Right forelimb (tissue), 1 donor: Measurements from ENCODE around the gene MCCC2.
"Not testable (repeated sequence)": the region's sequence is repeated elsewhere in the genome, so short reads cannot be mapped to it uniquely, and the experiment has no call there.

Source experiments
- DNase-seq: peaks from one replicate; pipeline ENCODE4 v3.0.0-alpha.2; 2018

Gene MCCC2

DNA sequence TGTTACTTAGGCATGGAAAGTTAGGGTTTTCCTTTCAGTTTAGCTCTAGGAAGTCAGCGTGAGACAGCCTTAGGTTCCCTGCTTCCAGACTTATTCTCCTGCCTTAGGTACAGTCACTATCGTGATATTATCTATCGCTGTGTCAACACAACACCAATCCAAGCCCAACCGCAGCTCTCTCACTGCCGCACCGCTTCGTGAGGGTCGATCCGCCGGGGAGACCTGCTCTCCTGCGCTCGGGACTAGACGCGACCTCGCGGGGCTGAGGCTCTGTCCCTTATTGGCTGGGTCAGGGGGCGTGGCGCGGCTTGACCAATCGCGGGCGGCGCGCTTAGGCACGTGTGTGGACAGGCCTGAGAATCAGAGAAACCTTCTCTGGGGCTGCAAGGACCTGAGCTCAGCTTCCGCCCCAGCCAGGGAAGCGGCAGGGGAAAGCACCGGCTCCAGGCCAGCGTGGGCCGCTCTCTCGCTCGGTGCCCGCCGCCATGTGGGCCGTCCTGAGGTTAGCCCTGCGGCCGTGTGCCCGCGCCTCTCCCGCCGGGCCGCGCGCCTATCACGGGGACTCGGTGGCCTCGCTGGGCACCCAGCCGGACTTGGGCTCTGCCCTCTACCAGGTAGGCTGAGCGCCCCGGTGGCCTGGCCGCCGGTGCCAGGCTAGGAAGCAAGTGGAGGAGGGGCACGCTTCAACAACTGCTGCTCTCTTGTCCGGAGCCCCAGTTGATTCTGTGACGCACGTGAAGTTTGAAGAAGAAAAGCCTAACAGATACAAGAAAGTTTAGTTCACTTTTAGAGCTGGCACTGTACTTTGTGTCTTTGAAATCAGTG is at the start of gene MCCC2:
Gene MCCC2 (plus strand): TSS at position 400 of the 825 bp plus-strand sequence. CDS start 86 bp downstream, at position 486.
- peak; percentile 96 for DNase-seq

DNA sequence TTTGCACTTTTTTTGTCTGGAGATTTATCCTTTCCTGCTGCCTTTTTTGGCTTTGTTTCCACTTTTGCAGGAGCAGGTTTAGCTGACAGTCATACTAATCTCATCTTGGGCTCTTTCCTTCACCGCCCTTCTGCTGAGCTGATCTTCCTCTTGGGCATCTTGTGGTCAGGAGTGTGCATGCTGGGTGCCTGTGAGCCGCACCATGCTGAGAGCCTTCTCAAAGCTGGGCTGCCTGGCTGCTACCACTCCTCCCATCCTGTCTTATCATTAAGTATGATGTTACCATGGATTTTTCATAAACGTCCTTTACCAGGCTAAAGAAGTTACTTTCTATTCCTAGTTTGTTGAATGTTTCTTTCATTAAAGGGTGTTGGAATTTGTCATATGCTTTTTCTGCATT is 49.5 kb upstream of the MCCC2 start:
- no peak for DNase-seq

DNA sequence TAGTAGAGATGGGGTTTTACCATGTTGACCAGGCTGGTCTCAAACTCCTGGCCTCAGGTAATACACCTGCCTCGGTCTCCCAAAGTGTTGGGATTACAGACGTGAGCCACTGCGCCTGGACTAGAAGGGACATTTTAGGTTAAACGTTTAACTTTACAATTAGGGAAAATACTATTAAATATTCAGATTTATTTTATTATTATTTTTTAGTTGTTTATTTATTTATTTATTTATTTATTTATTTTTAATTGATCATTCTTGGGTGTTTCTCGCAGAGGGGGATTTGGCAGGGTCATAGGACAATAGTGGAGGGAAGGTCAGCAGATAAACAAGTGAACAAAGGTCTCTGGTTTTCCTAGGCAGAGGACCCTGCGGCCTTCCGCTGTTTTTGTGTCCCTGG is 36.3 kb upstream of the MCCC2 start:
- DNase-seq: not testable (repeated sequence)

DNA sequence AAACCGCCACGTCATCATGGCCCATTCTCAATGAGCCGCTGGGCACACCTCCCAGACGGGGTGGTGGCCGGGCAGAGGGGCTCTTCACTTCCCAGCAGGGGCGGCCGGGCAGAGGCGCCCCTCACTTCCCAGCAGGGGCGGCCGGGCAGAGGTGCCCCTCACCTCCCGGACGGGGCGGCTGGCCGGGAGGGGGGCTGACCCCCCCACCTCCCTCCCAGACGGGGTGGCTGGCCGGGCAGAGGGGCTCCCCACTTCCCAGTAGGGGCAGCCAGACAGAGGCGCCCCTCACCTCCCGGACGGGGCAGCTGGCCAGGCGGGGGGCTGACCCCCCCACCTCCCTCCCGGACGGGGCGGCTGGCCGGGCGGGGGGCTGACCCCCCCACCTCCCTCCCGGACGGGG is 35.6 kb upstream of the MCCC2 start:
- not testable (repeated sequence) for DNase-seq

DNA sequence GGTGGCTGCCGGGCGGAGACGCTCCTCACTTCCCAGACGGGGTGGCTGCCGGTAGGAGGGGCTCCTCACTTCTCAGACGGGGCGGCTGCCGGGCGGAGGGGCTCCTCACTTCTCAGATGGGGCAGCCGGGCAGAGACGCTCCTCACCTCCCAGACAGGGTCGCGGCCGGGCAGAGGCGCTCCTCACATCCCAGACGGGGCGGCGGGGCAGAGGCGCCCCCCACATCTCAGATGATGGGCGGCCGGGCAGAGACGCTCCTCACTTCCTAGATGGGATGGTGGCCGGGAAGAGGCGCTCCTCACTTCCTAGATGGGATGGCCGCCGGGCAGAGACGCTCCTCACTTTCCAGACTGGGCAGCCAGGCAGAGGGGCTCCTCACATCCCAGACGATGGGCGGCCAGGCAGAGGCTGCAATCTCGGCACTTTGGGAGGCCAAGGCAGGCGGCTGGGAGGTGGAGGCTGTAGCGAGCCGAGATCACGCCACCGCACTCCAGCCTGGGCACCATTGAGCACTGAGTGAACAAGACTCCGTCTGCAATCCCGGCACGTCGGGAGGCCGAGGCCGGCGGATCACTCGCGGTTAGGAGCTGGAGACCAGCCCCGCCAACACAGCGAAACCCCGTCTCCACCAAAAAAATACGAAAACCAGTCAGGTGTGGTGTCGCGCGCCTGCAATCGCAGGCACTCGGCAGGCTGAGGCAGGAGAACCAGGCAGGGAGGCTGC is 35.0 kb upstream of the MCCC2 start:
- not testable (repeated sequence) for DNase-seq

DNA sequence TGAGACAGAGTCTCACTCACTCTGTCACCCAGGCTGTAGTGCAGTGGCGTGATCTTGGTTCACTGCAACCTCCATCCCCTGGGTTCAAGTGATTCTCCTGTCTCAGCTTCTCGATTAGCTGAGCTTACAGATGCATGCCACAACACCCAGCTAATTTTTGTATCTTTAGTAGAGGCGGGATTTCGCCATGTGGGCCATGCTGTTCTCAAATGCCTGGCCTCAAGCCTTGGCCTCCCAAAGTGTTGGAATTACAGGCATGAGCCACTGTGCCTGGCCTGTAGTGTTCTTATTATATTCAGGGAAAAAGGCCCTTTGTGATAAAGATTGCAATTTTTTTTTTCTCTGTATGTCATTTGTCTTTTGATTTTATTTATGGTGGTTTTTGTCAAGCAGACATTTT is 24.0 kb upstream of the MCCC2 start:
- no peak for DNase-seq

DNA sequence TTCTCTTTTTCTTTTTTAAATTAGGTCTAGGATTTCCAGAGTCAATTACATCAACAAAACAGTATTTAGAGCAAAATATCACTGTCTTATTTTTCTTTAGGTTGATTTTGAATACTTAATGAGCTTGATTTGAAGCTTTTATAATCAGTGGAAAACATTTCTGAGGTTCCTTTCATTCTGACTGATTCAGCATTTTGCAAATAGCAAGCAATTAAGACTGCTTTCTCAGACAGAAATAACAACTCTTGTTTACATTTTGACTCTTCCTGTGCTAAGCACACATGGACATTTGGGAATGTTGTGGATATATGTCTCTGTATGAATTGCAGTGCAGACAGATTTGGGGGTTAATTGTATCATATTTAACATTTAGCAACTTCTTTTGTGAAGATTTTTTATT is 22.2 kb upstream of the MCCC2 start:
- no peak for DNase-seq

DNA sequence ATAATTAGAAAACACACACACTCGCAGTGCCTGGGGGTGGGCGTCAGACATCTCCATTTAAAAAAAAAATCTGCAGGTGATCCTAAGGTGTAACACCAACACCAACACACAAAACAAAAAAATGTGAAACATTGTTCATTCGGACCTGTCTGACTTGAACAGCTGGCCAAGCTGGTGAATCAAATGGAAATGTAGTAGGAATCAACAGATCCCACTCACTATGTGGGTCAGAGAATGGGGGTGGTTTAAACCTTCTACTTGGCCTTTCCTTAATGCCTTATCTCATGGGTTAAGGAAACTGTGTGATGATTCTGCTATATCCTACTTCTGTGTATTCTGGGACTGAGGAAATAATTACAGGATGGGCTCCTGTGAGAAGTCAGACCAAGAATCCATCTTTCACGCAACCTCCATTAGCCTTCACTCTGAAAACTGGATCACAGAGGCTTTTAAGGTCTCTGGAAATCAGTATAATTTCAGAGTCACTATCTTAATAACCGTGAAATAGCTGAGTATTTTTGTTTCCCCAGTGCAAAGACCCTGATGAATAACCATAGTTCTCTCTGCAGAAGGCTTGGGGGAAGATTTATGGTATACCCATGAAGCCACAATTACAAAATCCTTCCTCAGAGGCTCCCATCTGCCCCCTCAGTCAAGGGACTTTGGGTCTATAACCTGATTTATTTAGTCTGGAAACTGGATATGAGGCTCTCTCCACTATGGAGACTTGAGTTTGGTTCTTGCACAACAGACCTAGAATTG is 17.2 kb upstream of the MCCC2 start:
- no peak for DNase-seq

DNA sequence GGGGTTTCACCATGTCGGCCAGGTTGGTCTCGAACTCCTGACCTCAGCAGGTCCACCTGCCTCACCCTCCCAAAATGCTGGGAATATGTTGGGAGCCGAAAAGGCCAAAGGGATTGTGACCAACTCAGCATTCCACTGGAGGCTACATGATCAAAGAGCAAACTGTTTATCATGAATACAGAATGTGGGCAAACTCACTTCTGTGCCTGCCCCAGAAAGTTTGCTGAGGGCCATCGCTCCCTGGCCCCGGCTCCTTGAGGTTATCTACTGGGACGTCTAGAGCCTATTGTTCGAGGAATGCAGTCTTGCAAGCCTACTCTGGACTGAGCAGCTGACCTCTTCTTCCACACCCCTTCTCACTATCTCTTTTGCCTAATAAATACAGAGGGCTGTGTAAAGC is 15.3 kb upstream of the MCCC2 start:
- not testable (repeated sequence) for DNase-seq

DNA sequence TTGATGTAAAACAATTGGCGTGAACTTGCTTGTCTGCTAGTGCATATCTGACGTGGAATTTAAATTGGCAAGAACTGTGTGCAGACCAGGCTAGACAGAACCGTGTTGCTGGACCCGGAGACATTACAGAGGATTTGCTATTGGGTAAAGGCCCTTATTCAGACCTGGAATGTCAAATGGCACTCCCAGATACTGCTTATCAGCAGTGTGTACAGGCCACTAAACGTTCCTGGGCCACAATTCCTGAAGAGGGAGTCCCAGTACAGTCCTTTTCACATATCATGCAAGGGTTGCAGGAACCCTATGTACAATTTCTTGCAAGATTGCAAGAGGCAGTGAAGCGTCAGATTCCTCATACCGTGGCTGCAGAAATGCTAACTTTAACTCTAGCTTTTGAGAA is 13.5 kb upstream of the MCCC2 start:
- no peak for DNase-seq

DNA sequence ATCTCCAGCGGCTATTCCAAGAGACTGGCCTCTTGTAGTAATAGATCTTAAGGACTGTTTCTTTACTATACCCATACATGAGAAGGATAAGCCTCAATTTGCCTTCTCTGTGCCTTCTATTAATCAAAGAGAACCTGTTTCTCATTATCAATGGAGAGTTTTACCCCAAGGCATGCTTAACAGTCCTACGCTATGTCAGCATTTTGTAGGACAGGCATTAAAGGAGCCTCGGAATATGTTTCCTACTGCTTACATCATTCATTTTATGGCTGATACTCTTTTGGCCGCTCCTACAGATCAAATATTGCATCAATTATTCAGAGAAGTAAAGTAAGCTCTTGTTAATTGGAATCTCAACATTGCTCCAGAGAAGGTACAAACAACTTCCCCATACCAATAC is 11.6 kb upstream of the MCCC2 start:
- DNase-seq: not testable (repeated sequence)

DNA sequence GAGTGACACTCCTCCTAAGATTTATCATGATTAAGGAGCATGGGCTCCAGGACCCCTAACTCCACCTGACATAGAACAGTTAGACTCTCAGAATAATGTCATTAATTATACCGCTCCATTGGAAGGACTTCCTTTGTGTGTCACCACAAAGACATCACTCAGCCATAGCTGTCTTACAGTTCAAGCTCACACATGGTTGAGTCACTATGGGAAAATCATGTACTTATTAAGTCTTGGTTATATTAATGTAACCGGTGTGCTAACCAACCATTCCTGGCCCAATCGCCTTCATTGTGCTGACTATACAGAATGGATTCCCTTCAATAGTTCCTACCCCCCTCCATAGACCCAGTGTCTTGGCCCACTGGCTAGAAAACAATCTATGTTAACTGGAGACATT is 10.9 kb upstream of the MCCC2 start:
- no peak for DNase-seq

DNA sequence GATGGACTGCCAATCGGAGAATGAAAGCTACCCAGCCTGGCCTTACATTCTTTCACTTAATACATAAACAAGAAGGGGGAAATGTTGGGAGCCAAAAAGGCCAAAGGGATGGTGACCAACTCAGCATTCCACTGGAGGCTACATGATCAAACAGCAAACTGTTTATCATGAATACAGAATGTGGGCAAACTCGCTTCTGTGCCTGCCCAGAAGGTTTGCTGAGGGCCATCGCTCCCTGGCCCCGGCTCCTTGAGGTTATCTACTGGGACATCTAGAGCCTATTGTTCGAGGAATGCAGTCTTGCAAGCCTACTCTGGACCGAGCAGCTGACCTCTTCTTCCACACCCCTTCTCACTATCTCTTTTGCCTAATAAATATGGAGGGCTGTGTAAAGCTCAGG is 9.3 kb upstream of the MCCC2 start:
- not testable (repeated sequence) for DNase-seq

DNA sequence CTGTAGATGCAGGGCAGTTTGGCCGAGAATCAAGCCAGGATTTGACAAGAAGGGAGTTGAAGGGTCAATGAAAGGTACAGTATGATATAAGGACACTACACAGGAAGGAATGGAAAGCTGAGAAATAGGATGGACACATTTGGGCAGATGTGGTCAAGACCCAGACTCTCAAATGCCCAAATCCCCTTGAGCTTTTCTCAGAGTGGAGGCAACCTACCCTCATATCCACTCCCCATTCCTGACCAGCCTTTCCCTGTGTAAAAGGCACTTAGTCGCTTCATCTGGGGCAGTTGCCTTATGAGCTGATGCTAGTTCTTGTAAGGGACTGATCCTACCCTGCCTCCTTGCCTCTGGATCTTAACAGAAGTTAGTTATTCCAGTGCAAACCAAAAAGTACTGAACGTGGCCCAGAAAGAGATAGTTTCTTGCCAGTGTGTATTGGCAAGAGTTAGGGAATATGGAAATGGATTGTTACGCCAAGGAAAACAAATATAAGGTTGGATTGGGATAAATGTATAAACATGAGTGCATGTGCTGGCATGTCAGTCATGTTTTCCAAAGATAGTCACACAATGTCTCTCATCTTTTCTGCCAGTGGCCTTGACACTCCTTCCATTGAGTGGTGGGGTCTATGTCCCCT is 4.1 kb upstream of the MCCC2 start:
- no peak for DNase-seq

DNA sequence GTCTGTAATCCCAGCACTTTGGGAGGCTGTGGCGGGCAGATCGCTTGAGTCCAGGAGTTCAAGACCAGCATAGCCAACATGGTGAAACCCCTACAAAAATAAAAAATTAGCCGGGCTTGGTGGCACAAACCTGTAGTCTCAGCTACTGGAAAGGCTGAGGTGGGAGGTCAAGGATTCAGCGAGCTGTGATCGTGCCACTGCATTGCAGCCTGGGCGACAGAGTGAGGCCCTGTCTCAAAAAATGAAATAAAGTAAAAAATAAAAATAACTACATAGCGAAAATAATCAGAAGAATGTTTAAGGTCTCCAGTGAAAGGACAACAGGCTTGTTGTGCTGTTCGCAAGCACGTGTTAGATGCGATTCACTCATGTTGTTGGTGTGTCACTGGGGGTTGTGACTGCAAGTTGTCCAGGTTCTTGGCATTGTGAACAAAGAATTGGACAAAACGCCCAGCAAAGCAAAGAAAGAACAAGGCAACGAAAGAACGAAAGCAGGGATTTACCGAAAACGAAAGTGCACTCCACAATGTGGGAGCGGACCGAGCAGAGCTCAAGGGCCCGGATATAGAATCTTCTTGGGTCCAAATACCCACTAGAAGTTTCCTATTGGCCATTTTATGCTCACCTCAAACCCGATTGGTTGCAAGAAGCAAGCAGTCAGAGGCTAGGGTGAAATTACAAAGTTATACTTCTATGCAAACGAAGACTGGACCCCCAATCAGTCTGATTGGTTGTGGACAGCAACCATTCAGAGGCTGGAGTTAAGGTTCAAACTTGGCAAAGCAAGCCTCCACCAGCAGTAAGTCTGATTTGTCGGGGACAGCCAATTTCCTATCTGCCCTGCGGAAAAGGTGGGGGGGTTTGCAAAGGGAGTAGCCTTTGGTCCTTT is 844 bp upstream of the MCCC2 start:
- no peak for DNase-seq

DNA sequence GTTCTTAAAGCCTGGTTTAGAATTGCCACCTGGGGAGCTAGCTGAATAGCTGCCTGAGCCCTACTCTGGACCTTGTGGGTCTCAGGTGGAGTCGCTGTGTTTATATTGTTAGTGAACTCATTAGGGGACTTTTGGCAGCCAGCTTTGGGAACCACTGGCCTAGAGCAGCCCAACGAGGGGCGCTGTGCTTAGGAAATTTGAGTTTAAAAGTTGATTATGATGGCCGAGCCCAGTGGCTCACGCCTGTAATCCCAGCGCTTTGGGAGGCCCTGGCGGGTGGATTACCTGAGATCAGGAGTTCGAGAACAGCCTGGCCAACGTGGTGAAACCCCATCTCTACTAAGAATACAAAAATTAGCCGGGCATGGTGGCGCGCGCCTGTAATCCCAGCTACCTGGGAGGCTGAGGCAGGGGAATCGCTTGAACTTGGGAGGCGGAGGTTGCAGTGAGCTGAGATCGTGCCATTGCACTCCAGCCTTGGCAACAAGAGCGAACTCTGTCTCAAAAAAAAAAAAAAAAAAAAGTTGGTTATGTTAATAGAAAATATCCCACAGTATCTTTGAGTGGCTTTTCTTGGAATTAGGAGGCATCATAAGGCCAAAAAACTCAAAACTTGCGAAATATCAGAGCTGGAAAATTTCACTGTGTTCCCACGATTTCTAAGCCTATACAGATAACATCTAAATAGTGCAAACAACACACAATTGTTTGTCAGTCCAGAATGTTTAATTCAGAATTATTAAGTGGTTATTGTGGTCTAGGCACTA is 809 bp downstream of the MCCC2 start:
- no peak for DNase-seq

DNA sequence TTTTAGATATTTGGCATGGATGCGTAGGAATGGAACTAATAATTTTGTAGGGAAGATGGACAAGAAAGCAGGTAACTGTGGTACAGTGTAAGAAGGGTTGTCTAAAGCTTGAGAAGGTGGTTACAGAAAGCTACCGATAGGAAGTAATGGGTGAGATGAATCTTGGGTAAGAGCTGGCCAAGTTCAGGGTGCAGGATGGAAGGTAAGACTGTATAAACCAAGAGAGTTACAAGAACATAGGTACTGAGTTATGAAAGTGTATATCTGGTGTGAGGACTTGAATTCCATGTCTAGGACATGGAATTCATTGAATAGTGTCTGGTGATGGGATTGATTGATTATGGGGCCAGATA is 1.4 kb downstream of the MCCC2 start:
- DNase-seq: no peak

DNA sequence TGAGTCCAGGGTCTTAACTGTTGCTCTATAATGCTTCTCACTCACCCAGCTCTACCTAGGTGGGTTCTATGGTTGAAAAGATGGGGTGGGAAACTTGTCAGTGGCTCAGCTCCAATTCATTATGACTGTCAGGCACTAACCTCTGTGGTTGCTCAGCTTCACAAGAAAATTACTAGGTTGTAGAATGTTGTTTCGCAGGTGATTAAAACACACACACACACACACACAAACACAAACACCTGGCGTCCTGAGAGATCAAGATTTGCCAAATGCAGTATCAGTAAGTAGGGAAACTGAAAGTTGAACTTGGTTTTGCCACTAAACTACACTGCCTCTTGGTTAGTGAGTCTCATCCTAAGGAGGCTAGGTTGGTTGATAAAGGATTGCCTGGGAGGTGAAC is 2.8 kb downstream of the MCCC2 start:
- DNase-seq: no peak

DNA sequence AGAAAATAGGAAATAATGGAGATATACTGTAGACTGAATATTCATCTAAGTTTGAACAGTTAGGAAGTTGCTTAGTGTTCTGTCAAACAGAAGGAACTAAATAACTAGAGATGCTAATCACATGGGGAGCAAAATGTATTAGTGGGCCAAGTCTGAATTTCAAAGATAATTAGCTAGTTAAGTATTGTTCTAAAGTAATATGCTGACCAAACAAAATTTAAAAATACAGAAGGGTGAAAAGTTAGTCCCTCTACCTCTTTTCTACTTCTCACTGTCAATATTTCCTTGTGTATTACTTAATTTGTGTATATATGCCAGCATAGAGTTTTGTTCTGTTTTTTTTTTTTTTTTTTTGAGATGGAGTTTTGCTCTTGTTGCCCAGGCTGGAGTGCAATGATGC is 4.0 kb downstream of the MCCC2 start:
- DNase-seq: no peak

DNA sequence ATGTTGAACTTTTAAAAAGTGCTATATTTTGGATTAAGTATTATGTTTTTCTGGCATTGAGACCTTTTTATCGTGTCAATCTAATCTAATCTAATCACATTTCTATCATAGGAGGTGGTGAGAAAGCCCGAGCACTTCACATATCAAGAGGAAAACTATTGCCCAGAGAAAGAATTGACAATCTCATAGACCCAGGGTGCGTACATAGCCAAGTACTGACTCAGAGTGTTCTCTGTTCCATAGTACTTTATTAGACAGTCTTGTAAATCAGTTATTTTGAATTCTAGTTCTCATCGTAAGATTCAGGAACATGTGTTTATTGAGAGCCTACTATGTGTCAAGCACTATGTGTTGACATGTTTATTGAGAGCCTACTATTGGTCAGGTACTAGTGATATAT is 9.0 kb downstream of the MCCC2 start:
- no peak for DNase-seq

DNA sequence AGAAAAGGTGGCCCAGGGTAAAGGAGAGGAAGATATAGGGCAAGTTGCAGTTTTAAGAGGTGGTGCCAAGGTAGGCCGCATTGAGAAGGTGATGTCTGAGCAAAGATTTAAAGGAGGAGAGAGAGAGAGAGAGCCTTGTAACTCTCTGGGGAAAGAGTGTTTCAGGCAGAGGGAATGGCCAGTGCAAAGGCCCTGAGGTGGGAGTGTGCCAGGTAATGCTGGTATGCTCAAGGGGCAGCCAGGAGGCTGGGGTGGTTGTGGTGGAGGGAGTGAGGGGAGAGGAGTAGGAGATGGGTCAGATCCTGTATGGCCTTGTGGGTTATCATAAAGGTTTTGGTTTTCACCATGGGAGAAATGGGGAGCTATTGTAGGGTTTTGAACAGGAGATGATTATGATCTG is 9.9 kb downstream of the MCCC2 start:
- no peak for DNase-seq
